ENCODE measurements around the gene ADAMTS16.

GRCh38 chr5:5220901-5221631 lies 80.9 kb downstream of the ADAMTS16 start:
- TF ChIP-seq CTCF (conservative IDR thresholded peaks at IDR 0.05; ENCODE audit: low read depth in 2 of 2) (no peak), REST (IDR thresholded peaks at IDR 0.05; ENCODE audit: unreplicated experiment) (no peak), POLR2AphosphoS5 (IDR thresholded peaks at IDR 0.05; ENCODE audit: low read depth) (no peak), ETS1 (IDR thresholded peaks at IDR 0.05) (no peak)
